Neural cell (in vitro differentiated cells): ENCODE data around the gene EHHADH. TPM values are rescaled to one million over a fixed set of nuclear protein-coding genes. Genes with fewer than 3 reads are reported as not detected.

Source experiments
- H2AFZ ChIP-seq: fragments of 200-600, 300-800 bp; sonication (generic), shearing (Covaris generic); 2 replicates; pipeline ENCODE4 v1.6.0; 2014; ENCODE audit warnings: low read depth, mild to moderate bottlenecking, antibody characterized with exemption, low read length, moderate library complexity
- H3F3A ChIP-seq: fragments of 200-600 bp; shearing (Covaris generic); 2 replicates; pipeline ENCODE4 v1.6.1; 2016; ENCODE audit warnings: mild to moderate bottlenecking, moderate library complexity, mixed read lengths, antibody characterized with exemption, low read length; ENCODE audit not compliant: insufficient read depth, poor library complexity, severe bottlenecking
- H3K27ac ChIP-seq: fragments of 200-600, 300-800 bp; sonication (generic), shearing (Covaris generic); 2 replicates; pipeline ENCODE4 v1.5.1; 2014; ENCODE audit warnings: mild to moderate bottlenecking, low read length, moderate library complexity
- H3K27me3 ChIP-seq: fragments of 300-800, 200-600 bp; sonication (generic), shearing (Covaris generic); 2 replicates; pipeline ENCODE4 v1.6.0; 2014; ENCODE audit warnings: mild to moderate bottlenecking, low read depth, low read length, moderate library complexity; ENCODE audit not compliant: insufficient read depth
- H3K36me3 ChIP-seq: fragments of 300-800, 200-600 bp; sonication (generic), shearing (Covaris generic); 2 replicates; pipeline ENCODE4 v1.5.1; 2014; ENCODE audit warnings: mild to moderate bottlenecking, antibody characterized with exemption, low read length, moderate library complexity; ENCODE audit not compliant: insufficient read depth
- H3K4me2 ChIP-seq: fragments of 300-800, 200-600 bp; sonication (generic), shearing (Covaris generic); 2 replicates; pipeline ENCODE4 v1.6.0; 2014; ENCODE audit warnings: mild to moderate bottlenecking, low read length
- H3K4me3 ChIP-seq: fragments of 300-800, 200-600 bp; sonication (generic), shearing (Covaris generic); 2 replicates; pipeline ENCODE4 v1.5.1; 2014; ENCODE audit warnings: mild to moderate bottlenecking, low read length, moderate library complexity
- H3K79me2 ChIP-seq: fragments of 200-600 bp; shearing (Covaris generic); replicated peaks from 2 replicates; pipeline ENCODE4 v1.6.0; 2014; ENCODE audit warnings: mild to moderate bottlenecking, low read length, moderate library complexity; ENCODE audit not compliant: insufficient read depth
- H3K9ac ChIP-seq: fragments of 300-800, 200-600 bp; sonication (generic), shearing (Covaris generic); 2 replicates; pipeline ENCODE4 v1.6.1; 2016; ENCODE audit warnings: mild to moderate bottlenecking, low read length, mixed read lengths
- H3K9me2 ChIP-seq: fragments of 200-600 bp; shearing (Covaris generic); 2 replicates; pipeline ENCODE4 v1.6.1; 2016; ENCODE audit warnings: mild to moderate bottlenecking, low read length, mixed read lengths; ENCODE audit not compliant: insufficient read depth
- H3K9me3 ChIP-seq: fragments of 200-600, 300-800 bp; sonication (generic), shearing (Covaris generic); 2 replicates; pipeline ENCODE4 v1.6.1; 2016; ENCODE audit warnings: mild to moderate bottlenecking, mixed run types, low read length, moderate library complexity, mixed read lengths
- H4K20me1 ChIP-seq: fragments of 200-600 bp; shearing (Covaris generic); 2 replicates; pipeline ENCODE4 v1.6.1; 2016; ENCODE audit warnings: mild to moderate bottlenecking, mixed run types; ENCODE audit not compliant: insufficient read depth
- CTCF ChIP-seq: fragments of 450-650 bp; IDR thresholded peaks from 2 replicates; pipeline ENCODE4 v1.5.1; 2014; ENCODE audit warnings: antibody characterized with exemption, mild to moderate bottlenecking, moderate library complexity; ENCODE audit not compliant: poor library complexity, severe bottlenecking
- EP300 ChIP-seq: fragments of 450-650 bp; conservative IDR thresholded peaks from 2 replicates; pipeline ENCODE4 v1.6.1; 2014; ENCODE audit warnings: antibody characterized with exemption, mild to moderate bottlenecking, moderate library complexity; ENCODE audit not compliant: poor library complexity, severe bottlenecking
- EZH2 ChIP-seq: fragments of 200-600, 300-800 bp; shearing (Covaris generic), sonication (generic); IDR thresholded peaks from 2 replicates; pipeline ENCODE4 v1.6.1; 2014; ENCODE audit warnings: antibody characterized with exemption, low read length, borderline replicate concordance, mild to moderate bottlenecking; ENCODE audit not compliant: insufficient read depth, poor library complexity, severe bottlenecking
- MXI1 ChIP-seq: fragments of 450-650 bp; conservative IDR thresholded peaks from 2 replicates; pipeline ENCODE4 v1.6.1; 2014; ENCODE audit warnings: antibody characterized with exemption, mild to moderate bottlenecking; ENCODE audit not compliant: poor library complexity, severe bottlenecking
- POLR2AphosphoS5 ChIP-seq: IDR thresholded peaks from 2 replicates; pipeline ENCODE4 v1.6.1; 2012
- RAD21 ChIP-seq: fragments of 450-650 bp; conservative IDR thresholded peaks from 2 replicates; pipeline ENCODE4 v1.6.1; 2014; ENCODE audit warnings: antibody characterized with exemption, mild to moderate bottlenecking, moderate library complexity
- REST ChIP-seq: IDR thresholded peaks from 2 replicates; pipeline ENCODE4 v1.6.1; 2012; ENCODE audit warnings: borderline replicate concordance
- SMC3 ChIP-seq: fragments of 450-650 bp; conservative IDR thresholded peaks from 2 replicates; pipeline ENCODE4 v1.6.1; 2014; ENCODE audit warnings: antibody characterized with exemption, mild to moderate bottlenecking, moderate library complexity; ENCODE audit not compliant: poor library complexity
- TAF1 ChIP-seq: IDR thresholded peaks from 2 replicates; pipeline ENCODE4 v1.6.1; 2012; ENCODE audit warnings: low read depth
- polyA plus RNA-seq: library from polyadenylated mRNA; depleted of rRNA; stranded (reverse); fragments of >200 nt; gene quantifications from 2 replicates; pipeline ENCODE4 v1.2.3, GENCODE V29; 2014

Gene EHHADH
- polyA plus RNA-seq, 1 donor from 2014 or later: 2.0 TPM

GRCh38 chr3:185212559-185212958 is 41.3 kb downstream of the EHHADH start:
- H3K27me3 ChIP-seq: no peaks in the 10 kb centered on the region
- H3K79me2 ChIP-seq: no peaks in the 10 kb centered on the region
- H2AFZ ChIP-seq: no peak overlapping the region

GRCh38 chr3:185212086-185212485 is 41.8 kb downstream of the EHHADH start:
- Histone ChIP-seq H3F3A (no peaks in the 10 kb centered on the region), H3K4me3 (no peak overlapping the region), H3K4me2 (no peak overlapping the region), H3K9me2 (no peaks in the 10 kb centered on the region), H4K20me1 (no peaks in the 10 kb centered on the region), H3K27ac (no peak overlapping the region), H3K79me2 (no peaks in the 10 kb centered on the region), H3K36me3 (no peaks in the 10 kb centered on the region), H3K9me3 (no peaks in the 10 kb centered on the region), H2AFZ (no peak overlapping the region), H3K9ac (no peak overlapping the region), H3K27me3 (no peaks in the 10 kb centered on the region)
- TF ChIP-seq EP300: no peak
- no peak for TF ChIP-seq REST
- no peak for TF ChIP-seq CTCF
- TF ChIP-seq EZH2: no peak
- no peak for TF ChIP-seq MXI1
- TF ChIP-seq SMC3: no peak

More at GRCh38 chr3:185212559-185212958, 41.3 kb downstream of the EHHADH start:
- TF ChIP-seq CTCF (no peak), SMC3 (no peak), EZH2 (no peak), REST (no peak), POLR2AphosphoS5 (no peak), EP300 (no peak), MXI1 (no peak), RAD21 (no peak), TAF1 (no peak)
- Histone ChIP-seq H3K9ac (no peak overlapping the region), H3K36me3 (no peaks in the 10 kb centered on the region), H3F3A (no peaks in the 10 kb centered on the region), H3K4me3 (no peak overlapping the region), H3K9me3 (no peaks in the 10 kb centered on the region), H3K9me2 (no peaks in the 10 kb centered on the region), H3K27ac (no peak overlapping the region), H4K20me1 (no peaks in the 10 kb centered on the region), H3K4me2 (no peak overlapping the region)
